HepG2 (cell line): Measurements from ENCODE around the gene RWDD4.
"Not testable (repeated sequence)": the region's sequence is repeated elsewhere in the genome, so short reads cannot be mapped to it uniquely, and the experiment has no call there.

Experiments used
- BATF2 ChIP-seq: sonication (generic); formaldehyde crosslinking; IDR thresholded peaks from 2 replicates; pipeline ENCODE4 v1.8.0; 2022; ENCODE audit warnings: mild to moderate bottlenecking, missing genetic modification reagents, moderate library complexity
- BRCA1 ChIP-seq: sonication (generic); formaldehyde crosslinking; IDR thresholded peaks from 2 replicates; pipeline ENCODE4 v1.4.0; 2020; ENCODE audit warnings: missing genetic modification reagents
- CBX2 ChIP-seq, 2 experiments: fragments of 200-600 bp in 1 of 2; sonication (generic); formaldehyde crosslinking in 1 of 2; IDR thresholded peaks; 2 replicates each; pipeline versions ENCODE4 v1.7.0 to v1.8.1; 2018 to 2022; ENCODE audit warnings: low read depth in 2 of 2, low read length in 1 of 2, mild to moderate bottlenecking in 1 of 2, missing genetic modification reagents in 1 of 2
- DR1 ChIP-seq: sonication (generic); formaldehyde crosslinking; IDR thresholded peaks from 2 replicates; pipeline ENCODE4 v1.8.0; 2021; ENCODE audit warnings: mild to moderate bottlenecking, missing genetic modification reagents, inconsistent platforms
- KDM2A ChIP-seq: sonication (generic); formaldehyde crosslinking; IDR thresholded peaks from 2 replicates; pipeline ENCODE4 v1.4.0; 2020; ENCODE audit warnings: low read depth, missing genetic modification reagents, borderline replicate concordance
- POLR2A ChIP-seq, 2 experiments: IDR thresholded peaks; 2 replicates each; pipeline ENCODE4 v1.6.1; 2011; ENCODE audit warnings: low read depth in 2 of 2, low read length in 2 of 2, mild to moderate bottlenecking in 1 of 2, moderate library complexity in 1 of 2; ENCODE audit not compliant: insufficient read depth in 1 of 2
- ZNF251 ChIP-seq: sonication (generic); formaldehyde crosslinking; IDR thresholded peaks from 2 replicates; pipeline ENCODE4 v1.9.0; 2021; ENCODE audit warnings: mild to moderate bottlenecking, missing genetic modification reagents
- ZNF274 ChIP-seq: sonication (generic); formaldehyde crosslinking; IDR thresholded peaks from 2 replicates; pipeline ENCODE4 v1.5.1; 2020; ENCODE audit warnings: mild to moderate bottlenecking, missing genetic modification reagents
- ZNF747 ChIP-seq: sonication (generic); formaldehyde crosslinking; IDR thresholded peaks from 2 replicates; pipeline ENCODE4 v1.8.1; 2023; ENCODE audit warnings: missing genetic modification reagents, mild to moderate bottlenecking, borderline replicate concordance
- ZNF879 ChIP-seq: sonication (generic); formaldehyde crosslinking; IDR thresholded peaks from 2 replicates; pipeline ENCODE4 v1.8.1; 2023; ENCODE audit warnings: missing genetic modification reagents
- ZSCAN25 ChIP-seq: sonication (generic); formaldehyde crosslinking; IDR thresholded peaks from 2 replicates; pipeline ENCODE4 v1.8.0; 2022; ENCODE audit warnings: mild to moderate bottlenecking, missing genetic modification reagents

GRCh38 chr4:183627286-183627685, 31.7 kb downstream of the RWDD4 start:
- TF ChIP-seq ZSCAN25; BRCA1 (CRISPR knock-in tag); POLR2A (IDR thresholded peaks at IDR 0.05; ENCODE audit: insufficient read depth in 1 of 2, low read depth in 2 of 2, low read length in 2 of 2); DR1; ZNF274 (CRISPR knock-in tag); ZNF879; BATF2 (CRISPR knock-in tag); ZNF251 (CRISPR knock-in tag); CBX2 (IDR thresholded peaks at IDR 0.05; ENCODE audit: low read depth, low read length); CBX2 (CRISPR knock-in tag; IDR thresholded peaks at IDR 0.05; ENCODE audit: low read depth); KDM2A (CRISPR knock-in tag); ZNF747 (CRISPR knock-in tag): not testable (repeated sequence)
